Measurements from ENCODE around the gene FBXL17.

The FBXL17 gene

GRCh38 chr5:108249785-108250426, 132.0 kb downstream of the FBXL17 start:
- no peak for DNase-seq (ENCODE audit: low read depth, low spot score)

- DNase-seq (ENCODE audit: low read depth, low spot score) = no peak
These were observed 132.7 kb downstream of the FBXL17 start for GRCh38 chr5:108249095-108249784.

GRCh38 chr5:108238936-108239887, 142.7 kb downstream of the FBXL17 start:
- no peak for DNase-seq (ENCODE audit: low read depth, low spot score)

- no peak for DNase-seq (ENCODE audit: low read depth, low spot score)
These were observed 143.4 kb downstream of the FBXL17 start for GRCh38 chr5:108238461-108238860.

GRCh38 chr5:108233617-108234155, 148.2 kb downstream of the FBXL17 start:
- DNase-seq (ENCODE audit: low read depth, low spot score) = no peak

GRCh38 chr5:108232805-108233204, 149.1 kb downstream of the FBXL17 start:
- no peak for DNase-seq (ENCODE audit: low read depth, low spot score)

- DNase-seq (ENCODE audit: low read depth, low spot score) = no peak
These were observed 159.9 kb downstream of the FBXL17 start for GRCh38 chr5:108222011-108222410.

- DNase-seq (ENCODE audit: low read depth, low spot score) = no peak
These were observed 161.1 kb downstream of the FBXL17 start for GRCh38 chr5:108220834-108221233.

GRCh38 chr5:108216890-108217289, 165.0 kb downstream of the FBXL17 start:
- no peak for DNase-seq (ENCODE audit: low read depth, low spot score)

- no peak for DNase-seq (ENCODE audit: low read depth, low spot score)
These were observed 167.0 kb downstream of the FBXL17 start for GRCh38 chr5:108214857-108215256.

GRCh38 chr5:108212775-108213346, 169.0 kb downstream of the FBXL17 start:
- DNase-seq (ENCODE audit: low read depth, low spot score) = no peak

- DNase-seq (ENCODE audit: low read depth, low spot score) = no peak
These were observed 175.2 kb downstream of the FBXL17 start for GRCh38 chr5:108206707-108207106.

- DNase-seq (ENCODE audit: low read depth, low spot score) = no peak
These were observed 180.2 kb downstream of the FBXL17 start for GRCh38 chr5:108201721-108202120.

- DNase-seq (ENCODE audit: low read depth, low spot score) = no peak
These were observed 185.6 kb downstream of the FBXL17 start for GRCh38 chr5:108196276-108196675.

- no peak for DNase-seq (ENCODE audit: low read depth, low spot score)
These were observed 188.7 kb downstream of the FBXL17 start for GRCh38 chr5:108193021-108193795.

- no peak for DNase-seq (ENCODE audit: low read depth, low spot score)
These were observed 197.0 kb downstream of the FBXL17 start for GRCh38 chr5:108184940-108185339.

- no peak for DNase-seq (ENCODE audit: low read depth, low spot score)
These were observed 199.9 kb downstream of the FBXL17 start for GRCh38 chr5:108181975-108182374.

GRCh38 chr5:108174286-108174685, 207.6 kb downstream of the FBXL17 start:
- no peak for DNase-seq (ENCODE audit: low read depth, low spot score)

- DNase-seq (ENCODE audit: low read depth, low spot score) = no peak
These were observed 210.1 kb downstream of the FBXL17 start for GRCh38 chr5:108171759-108172158.

GRCh38 chr5:108168915-108169314, 213.0 kb downstream of the FBXL17 start:
- no peak for DNase-seq (ENCODE audit: low read depth, low spot score)

- DNase-seq (ENCODE audit: low read depth, low spot score) = no peak
These were observed 214.7 kb downstream of the FBXL17 start for GRCh38 chr5:108167174-108167573.
